ENCODE measurements around the gene DACT3. TPM values are rescaled to one million over a fixed set of nuclear protein-coding genes. Genes with fewer than 3 reads are reported as not detected.

Gene DACT3
- total and polyA plus RNA-seq, 2 of the 4 experiments (the other 2 are of a cell fraction), result 1.6 to 4.9 TPM

DNA sequence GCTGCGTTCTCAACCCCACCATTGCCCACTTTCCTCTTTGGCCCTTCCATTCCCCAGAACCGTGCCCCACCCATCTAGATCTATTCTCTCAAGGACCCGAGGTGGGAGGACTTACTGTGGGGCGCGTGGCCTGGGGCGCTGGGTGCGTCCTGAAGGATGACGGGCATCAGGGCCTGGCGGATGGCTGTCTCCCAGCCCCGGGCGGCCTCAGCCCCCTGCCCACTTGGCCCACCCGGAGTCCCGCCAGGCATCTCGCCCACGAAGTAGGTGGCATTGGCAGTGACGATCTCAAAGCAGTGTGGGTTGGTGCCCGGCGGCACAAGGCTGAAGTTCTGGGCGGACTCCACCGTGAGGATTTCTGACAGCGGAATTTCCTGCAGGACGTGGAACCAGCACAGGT, 32.8 kb upstream of the DACT3 start:
- H2BK15ac ChIP-seq (ENCODE audit: low read depth, low read length), result no peak overlapping the region
- ATAC-seq (ENCODE audit: low read depth) (no peak), DNase-seq (no peak)
- intact Hi-C loops (cut with micrococcal nuclease), result no loop called here
- peaks cover 75% of the 10 kb centered on the region for H3K36me3 ChIP-seq (ENCODE audit: control insufficient read depth, insufficient read depth, low read length)
- H4K91ac ChIP-seq (ENCODE audit: insufficient read depth, low read depth, low read length), result no peak overlapping the region
- H2AK5ac ChIP-seq (ENCODE audit: low read depth, low read length), result no peak overlapping the region
- no peak overlapping the region for H3K4ac ChIP-seq (ENCODE audit: low read depth, low read length)
- ChIA-PET POLR2A (ENCODE audit: unreplicated experiment) (no interaction called here), CTCF (no interaction called here)
- no peak overlapping the region for H4K5ac ChIP-seq (ENCODE audit: low read depth, low read length)
- no peak overlapping the region for H3K9ac ChIP-seq (ENCODE audit: low read depth, low read length)
- no peaks in the 10 kb centered on the region for H3K4me1 ChIP-seq (ENCODE audit: control insufficient read depth, insufficient read depth, low read length)
- peaks cover 19% of the 10 kb centered on the region; the same call in 1 of the 2 replicates for H4K20me1 ChIP-seq (ENCODE audit: insufficient read depth, low read length)
- H4K8ac ChIP-seq (ENCODE audit: low read depth in 2 of 2, low read length in 2 of 2), result no peak overlapping the region
- H3K27me3 ChIP-seq (ENCODE audit: control insufficient read depth, insufficient read depth, low read length), result no peaks in the 10 kb centered on the region
- no peak overlapping the region for H2AFZ ChIP-seq (replicated peaks; ENCODE audit: low read length, poor library complexity)
- H2BK20ac ChIP-seq (ENCODE audit: low read depth, low read length), result no peak overlapping the region
- TF ChIP-seq POLR2A (IDR thresholded peaks at IDR 0.05; ENCODE audit: low read depth, low read length), result no peak
- TF ChIP-seq ELK1 (IDR thresholded peaks at IDR 0.05; ENCODE audit: borderline replicate concordance, low read depth, low read length), result no peak
- TF ChIP-seq MAZ (IDR thresholded peaks at IDR 0.05; ENCODE audit: borderline replicate concordance, low read depth, low read length), result no peak
- no peak for TF ChIP-seq NFE2L2 (IDR thresholded peaks at IDR 0.05; ENCODE audit: low read depth, low read length)
- TF ChIP-seq RAD21 (IDR thresholded peaks at IDR 0.05; ENCODE audit: low read length), result no peak
- no peak for TF ChIP-seq USF2 (IDR thresholded peaks at IDR 0.05; ENCODE audit: low read depth, low read length)
- no peak for TF ChIP-seq MAFK (IDR thresholded peaks at IDR 0.05; ENCODE audit: low read depth, low read length)
- no peak for TF ChIP-seq MXI1 (IDR thresholded peaks at IDR 0.05; ENCODE audit: borderline replicate concordance, low read depth, low read length)
- TF ChIP-seq CEBPB (IDR thresholded peaks at IDR 0.05; ENCODE audit: low read depth, low read length), result no peak
- TF ChIP-seq RCOR1 (IDR thresholded peaks at IDR 0.05; ENCODE audit: insufficient replicate concordance, low read length), result no peak
- no peak for TF ChIP-seq BHLHE40 (IDR thresholded peaks at IDR 0.05; ENCODE audit: low read depth, low read length)
- no peak for TF ChIP-seq FOS (IDR thresholded peaks at IDR 0.05; ENCODE audit: low read depth, low read length)
- no peak for TF ChIP-seq CHD1 (IDR thresholded peaks at IDR 0.05; ENCODE audit: low read depth, low read length)
- TF ChIP-seq CTCF (conservative IDR thresholded peaks at IDR 0.05; ENCODE audit: low read depth, low read length), result no peak
- TF ChIP-seq RFX5 (IDR thresholded peaks at IDR 0.05; ENCODE audit: low read depth, low read length), result no peak
- no peak for TF ChIP-seq SMC3 (IDR thresholded peaks at IDR 0.05; ENCODE audit: low read depth, low read length)
- 0 out of 2 replicates have a peak, but pooled peaks cover 6% of the 10 kb centered on the region for H3K9me1 ChIP-seq (ENCODE audit: insufficient read depth, low read length)
- 94% methylated on average over 14 of the region's 22 CpGs; no CpG with 5 or more reads in 1 of the 2 experiments for WGBS, 2 experiments (ENCODE audit: extremely low coverage in 2 of 2, insufficient read length in 1 of 2)
- H3K23ac ChIP-seq (ENCODE audit: low read depth, low read length), result no peak overlapping the region
- H3K27ac ChIP-seq (ENCODE audit: insufficient read depth, low read length), result no peak overlapping the region
- H2BK120ac ChIP-seq (ENCODE audit: low read depth, low read length), result no peak overlapping the region
- dilution Hi-C loops (cut with HindIII; ENCODE audit: low sequenced_read_pairs, unreplicated experiment), result no loop called here
- H3K18ac ChIP-seq (ENCODE audit: low read depth, low read length), result no peak overlapping the region
- H2AK9ac ChIP-seq (replicated peaks; ENCODE audit: low read depth, low read length, poor library complexity), result no peak overlapping the region
- no peak overlapping the region for H3K56ac ChIP-seq (ENCODE audit: extremely low read depth, insufficient read depth, low read length)
- no peaks in the 10 kb centered on the region for H3K9me3 ChIP-seq (ENCODE audit: control insufficient read depth, insufficient read depth, low read length)
- no peak overlapping the region for H2BK5ac ChIP-seq (ENCODE audit: low read depth, low read length, poor library complexity, severe bottlenecking)
- no peak overlapping the region for H3K14ac ChIP-seq (replicated peaks; ENCODE audit: low read depth, low read length)
- in situ Hi-C loops (cut with MboI; ENCODE audit: low sequenced_read_pairs), result no loop called here
- peaks cover 0 to 19% of the 10 kb centered on the region in 2 experiments; a peak in 3 of 4 replicates for H3K79me1 ChIP-seq (ENCODE audit: low read depth in 1 of 2, low read length in 2 of 2)
- H3K4me3 ChIP-seq (ENCODE audit: insufficient read depth, low read depth, low read length), result no peak overlapping the region
- H3K4me2 ChIP-seq (ENCODE audit: low read depth, low read length), result no peak overlapping the region
- BruUV-seq (replicated peaks), result no TSS peak
